Activated CD8-positive, alpha-beta memory T cell treated with anti-CD3 and anti-CD28 coated beads for 4 hours (primary cell): ENCODE measurements around the gene SLC24A4.

Source experiments
- DNase-seq, 2 donors: peaks; one replicate each; pipeline ENCODE4 v3.0.0-alpha.2; 2020; ENCODE audit warnings: low read depth in 2 of 2

SLC24A4 gene

DNA sequence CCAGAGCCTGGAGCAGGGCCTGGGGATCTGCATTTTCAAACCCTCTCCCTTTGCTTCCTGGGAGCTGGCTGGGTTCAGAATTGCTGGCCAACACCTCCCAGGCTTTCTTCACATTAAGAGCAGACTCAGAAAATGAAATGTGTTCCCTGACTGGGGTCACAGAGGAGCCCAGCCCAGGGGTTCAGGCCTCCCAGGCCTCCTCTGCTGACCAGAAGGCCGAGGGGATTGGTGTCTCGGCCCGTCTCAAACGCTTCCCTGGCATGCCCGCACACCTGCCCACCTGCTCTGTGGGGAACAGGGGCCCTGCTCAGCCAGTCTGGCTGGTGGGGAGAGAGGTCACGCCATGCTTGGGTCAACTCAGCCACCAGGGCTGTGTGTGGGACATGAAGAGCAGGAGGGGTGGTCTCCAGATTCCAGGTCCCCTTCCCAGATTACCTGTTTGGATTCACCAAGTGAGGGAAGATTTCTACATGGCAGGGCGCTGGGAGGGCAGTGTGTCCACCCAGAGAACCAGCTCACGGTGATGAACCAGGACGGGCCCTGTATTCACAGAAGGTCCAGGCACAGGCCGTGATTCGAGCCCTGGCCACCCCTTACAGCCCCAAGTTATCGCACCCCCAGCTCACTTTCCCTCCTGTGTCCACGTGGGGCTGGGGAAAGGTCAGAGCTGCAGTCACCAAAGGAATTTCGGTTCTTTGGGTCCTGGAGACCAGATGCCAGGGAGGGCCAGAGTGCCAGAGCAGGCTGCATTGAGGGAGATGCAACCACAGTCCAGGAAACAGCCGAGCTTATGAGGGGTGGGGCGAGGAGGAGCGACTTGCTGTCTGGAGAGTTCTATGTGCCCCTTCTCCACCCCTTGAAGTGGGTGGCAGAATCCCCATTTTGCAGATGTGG lies 135.4 kb downstream of the SLC24A4 start:
- DNase-seq, result no peak

DNA sequence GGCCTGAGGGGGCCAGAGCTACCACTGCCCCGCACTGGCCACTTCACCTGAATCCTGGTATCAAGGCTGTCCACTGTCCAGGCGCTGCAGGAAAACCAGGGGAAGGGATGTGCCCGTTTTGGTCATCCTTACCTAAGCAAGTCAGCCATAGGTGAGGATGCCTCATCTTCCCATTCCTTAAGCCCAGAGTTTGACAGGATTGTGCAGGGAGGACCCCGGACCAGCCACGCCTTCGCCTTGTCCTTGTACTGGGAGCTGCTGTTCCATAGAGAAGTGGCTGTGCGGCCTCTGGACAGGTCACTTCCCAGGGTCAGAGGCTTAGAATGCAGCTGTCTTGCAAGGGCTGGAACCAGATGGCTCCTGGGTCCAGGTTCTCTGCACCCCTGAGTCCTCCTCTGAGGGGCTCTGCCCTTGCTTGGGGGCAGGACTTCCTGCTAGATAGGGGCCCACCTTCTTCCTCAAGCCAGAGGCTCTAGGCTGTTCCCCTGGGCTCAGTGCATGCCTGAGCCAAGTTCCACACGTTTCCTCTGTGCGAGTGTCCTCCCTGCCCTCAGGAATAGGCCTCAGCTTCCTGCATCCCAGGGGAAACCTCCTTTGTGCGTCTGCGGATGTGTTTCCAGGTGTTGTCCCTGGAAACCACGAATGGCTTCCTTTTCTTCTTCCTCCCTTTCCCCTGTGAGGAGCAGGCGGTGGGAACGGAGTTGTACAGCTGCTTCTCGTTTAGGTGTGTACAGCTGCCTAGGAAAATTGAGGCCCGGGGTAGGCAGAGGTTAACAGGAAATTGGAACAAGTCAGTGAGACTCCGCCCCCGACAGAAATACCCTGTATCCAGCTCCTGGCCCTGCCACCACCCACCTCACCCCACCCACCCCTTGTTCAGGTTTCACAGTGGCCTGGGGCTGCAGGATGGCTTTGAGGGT lies 136.3 kb downstream of the SLC24A4 start:
- DNase-seq, result no peak

DNA sequence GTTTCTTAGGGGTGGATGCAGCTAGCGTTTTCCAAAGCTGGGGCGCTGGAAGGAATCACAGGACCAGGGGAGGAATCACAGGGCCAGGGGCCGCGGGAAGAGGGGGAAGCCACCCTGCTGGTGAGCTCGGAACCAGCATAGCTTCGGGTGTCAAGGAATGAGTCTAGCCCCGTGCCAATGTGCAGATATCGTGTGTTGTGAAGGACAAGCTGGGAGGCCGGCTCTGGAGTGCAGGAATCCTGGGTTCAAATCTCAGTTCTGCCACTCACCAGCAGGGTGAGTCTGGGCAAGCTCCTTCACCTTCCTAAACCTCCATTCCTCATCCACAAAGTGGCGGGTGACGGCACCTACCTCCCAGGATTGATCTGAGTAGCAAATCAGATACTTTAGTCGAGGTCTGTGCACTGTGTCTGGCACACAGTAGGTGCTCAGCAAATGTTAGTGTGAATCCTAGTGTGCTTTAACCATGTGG lies 137.0 kb downstream of the SLC24A4 start:
- no peak for DNase-seq

DNA sequence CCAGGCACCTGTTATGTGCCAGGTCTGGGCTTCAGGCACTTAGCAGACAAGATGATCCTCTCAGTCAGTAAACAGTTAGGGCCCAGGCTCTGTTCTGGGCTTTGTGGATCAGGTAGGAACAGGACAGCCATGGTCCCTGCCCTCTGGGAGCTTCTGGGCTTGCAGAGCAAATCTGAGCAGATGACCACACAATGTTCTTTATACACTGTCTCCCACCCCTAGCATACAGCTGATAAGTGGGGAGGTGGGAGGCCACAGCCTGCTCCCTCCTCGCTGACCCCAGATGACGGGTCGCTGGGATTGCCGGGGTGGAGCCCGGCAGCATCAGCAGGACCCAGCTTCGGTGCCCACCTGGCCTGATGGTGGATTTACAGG lies 137.6 kb downstream of the SLC24A4 start:
- no peak for DNase-seq

DNA sequence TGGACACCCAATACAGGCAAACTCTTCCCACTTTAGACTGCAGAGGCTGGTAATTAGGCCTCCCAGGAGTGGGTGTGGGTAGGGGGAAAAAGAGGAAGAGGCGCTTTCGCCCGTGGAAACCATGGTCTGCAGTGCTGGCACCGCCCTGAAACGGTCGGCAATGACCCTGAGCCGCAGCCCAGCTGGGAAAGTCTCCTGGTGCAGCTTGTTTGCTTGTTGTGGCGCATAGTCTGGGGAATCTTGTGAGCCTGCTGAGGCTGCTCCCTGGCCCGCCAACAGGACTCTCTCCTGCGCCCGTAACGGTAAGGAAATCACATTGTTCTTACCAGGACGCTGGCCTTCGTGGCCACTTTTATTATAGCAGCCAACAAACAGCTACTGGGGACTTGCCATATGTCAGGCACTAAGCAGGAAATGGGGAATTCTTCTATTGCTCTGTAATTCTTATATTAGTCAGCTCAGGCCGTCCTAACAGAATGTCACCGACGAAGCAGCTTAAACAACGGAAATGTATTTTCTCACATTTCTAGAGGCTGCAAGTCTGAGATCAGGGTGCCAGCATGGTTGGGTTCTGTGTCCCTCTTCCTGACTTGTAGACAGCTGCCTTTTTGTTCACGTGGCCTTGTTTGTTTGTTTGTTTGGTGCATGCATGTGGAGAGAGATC lies 138.1 kb downstream of the SLC24A4 start:
- no peak for DNase-seq

DNA sequence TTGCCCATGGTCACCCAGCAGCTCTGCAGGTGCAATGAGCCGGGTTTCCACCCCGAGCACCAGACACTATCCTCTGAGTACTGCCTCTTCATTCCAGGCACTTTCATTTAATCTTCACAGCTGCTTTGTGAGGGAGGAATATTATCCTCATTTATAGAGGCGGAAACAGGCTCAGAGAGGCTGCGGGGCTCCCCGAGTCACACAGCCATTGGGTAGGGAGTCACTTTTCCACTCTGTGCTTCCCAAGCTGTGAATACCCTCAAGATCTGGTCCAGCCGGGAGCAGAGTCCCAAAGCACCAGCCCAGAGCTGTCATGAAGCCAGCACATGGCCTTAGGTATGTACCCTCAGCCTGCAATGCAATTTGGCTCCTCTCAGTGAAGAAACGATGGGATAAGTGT lies 138.9 kb downstream of the SLC24A4 start:
- DNase-seq, result no peak

DNA sequence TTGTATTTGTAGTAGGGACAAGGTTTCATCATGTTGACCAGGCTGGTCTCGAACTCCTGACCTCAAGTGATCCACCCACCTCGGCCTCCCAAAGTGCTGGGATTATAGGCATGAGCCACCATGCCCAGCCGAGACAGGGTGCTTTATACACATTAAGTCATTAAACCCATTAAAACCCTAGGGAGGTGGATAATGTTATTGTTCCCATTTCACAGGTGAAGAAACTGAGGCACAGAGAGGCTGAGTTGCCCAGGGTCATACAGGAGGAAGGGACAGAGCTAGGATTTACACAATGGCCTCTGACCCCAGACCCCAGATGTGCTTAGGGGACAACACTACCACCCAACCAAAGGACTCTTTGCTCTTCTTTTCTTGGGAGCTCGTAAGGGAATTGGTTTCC lies 139.6 kb downstream of the SLC24A4 start:
- no peak for DNase-seq

DNA sequence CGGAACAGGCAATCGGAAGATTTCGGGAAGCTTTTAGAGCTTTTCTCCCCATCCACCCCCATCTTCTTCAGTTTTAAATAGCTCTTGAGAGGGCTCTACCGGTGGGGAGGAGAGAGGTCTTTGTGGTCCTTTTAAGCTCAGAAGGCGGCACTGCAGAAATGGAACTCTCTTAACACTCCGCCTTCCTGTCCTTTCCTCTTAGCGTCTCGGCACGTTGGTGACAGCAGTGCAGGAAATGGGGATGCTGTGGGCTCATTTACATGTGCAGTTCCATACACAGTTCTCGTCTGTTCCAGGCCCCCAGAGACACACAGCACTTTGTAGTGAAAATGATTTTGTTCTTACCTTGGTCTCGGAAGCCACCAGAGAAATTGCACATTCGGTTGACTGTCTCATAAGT lies 140.2 kb downstream of the SLC24A4 start:
- no peak for DNase-seq

DNA sequence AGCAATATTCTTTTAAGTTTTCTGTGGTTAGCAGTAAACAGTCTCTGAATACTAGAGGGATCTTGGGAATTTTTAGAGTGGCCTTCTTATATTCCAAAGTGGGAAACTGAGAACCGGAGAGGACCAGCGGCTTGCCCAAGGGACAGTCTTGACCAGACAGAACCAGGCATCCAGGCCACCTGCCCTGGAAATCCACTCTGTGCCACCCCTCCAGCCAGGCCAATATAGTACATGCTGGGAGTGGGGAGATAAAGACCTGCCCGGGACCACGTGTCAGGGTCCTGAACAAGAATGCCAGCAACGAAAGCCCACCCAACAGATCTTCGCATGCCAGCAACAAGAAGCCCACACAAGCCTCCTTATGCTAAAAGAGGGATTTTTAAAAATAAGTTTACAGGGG lies 141.2 kb downstream of the SLC24A4 start:
- DNase-seq, result no peak

DNA sequence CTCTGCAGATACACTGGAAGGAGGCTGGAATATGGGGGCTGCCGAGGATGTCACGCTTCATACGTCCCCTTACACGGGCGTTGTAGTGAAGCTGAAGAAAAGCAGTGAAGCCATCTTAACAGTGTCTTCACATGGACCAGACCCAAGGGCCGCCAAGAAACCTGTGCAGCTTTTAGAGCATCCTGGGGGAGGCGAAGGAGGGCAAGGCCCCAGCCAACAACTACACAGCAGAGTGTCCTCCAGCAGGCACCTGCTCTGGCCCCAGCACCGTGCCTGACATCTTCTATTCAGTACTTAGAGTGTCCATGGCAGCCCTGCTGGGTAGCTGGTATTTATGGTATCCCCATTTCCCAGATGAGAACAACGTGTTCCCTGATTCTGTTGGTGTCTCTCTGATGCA lies 141.8 kb downstream of the SLC24A4 start:
- no peak for DNase-seq

DNA sequence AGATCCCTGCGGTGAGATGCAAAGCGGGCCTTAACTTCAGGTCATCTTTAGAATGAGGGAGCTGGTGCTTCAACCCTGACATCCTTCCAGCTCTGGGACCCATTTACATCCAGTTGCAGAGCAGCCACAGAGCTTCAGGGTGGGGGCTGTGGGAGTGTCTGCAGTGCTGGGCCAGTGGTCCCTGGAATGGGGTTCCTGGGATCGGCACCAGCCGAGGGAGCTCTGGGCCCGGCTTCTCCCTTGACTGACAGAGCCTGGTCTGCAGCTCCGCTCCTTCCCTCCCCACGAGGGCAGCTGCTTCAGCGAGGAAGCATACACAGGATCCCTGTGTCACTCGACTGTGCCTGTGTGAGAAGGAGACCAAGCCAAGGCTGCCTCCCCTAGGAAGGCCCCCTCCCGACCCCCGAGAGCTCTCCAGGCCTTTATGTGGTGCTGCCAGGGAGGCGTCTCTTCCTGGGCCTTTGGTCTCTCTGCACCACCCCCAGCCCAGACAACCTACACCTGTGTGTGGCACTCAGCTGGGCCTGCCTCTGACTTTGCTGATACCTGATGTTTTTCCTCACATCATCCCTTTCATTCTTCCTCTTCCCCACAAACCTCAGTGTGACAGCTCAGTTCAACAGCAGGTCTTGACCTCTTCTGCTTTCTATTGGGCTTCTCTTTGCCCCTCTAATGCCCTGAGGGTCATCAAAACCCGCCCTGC lies 142.5 kb downstream of the SLC24A4 start:
- DNase-seq, result no peak

DNA sequence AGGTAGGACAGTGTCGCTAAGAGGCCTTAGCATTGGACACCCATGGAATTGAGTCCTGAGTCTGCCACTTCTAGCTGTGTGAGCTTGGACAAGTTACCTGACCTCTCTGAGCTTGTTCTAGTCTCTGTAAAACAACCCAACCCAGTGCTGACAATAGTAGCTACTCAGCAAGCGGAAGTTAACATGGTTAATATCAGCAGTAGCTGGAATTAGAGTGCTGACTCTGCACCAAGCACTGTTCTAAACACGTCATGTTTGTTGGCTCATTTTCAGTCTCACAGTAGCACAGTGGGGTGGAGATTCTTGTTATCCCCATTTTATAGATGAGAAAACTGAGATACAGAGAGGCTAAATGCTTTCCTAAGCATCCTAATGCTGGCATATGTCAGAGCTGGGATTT lies 143.1 kb downstream of the SLC24A4 start:
- no peak for DNase-seq

DNA sequence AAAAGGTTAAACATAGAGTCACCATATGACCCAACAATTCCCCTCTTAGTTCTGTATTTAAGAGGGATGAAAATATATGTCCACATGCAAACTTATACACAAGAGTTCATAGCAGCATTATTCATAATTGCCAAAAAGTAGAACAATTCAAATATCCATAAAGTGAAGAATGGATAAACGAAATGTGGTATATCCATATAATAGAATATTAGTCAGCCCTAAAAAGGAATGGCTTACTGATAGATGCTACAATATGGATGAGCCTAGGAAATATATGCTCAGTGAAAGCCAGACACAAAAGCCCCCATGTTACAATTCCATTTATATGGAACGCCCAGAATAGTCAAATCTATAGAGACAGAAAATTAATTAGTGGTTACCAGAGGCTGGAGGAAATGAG lies 146.6 kb downstream of the SLC24A4 start:
- DNase-seq, result no peak

DNA sequence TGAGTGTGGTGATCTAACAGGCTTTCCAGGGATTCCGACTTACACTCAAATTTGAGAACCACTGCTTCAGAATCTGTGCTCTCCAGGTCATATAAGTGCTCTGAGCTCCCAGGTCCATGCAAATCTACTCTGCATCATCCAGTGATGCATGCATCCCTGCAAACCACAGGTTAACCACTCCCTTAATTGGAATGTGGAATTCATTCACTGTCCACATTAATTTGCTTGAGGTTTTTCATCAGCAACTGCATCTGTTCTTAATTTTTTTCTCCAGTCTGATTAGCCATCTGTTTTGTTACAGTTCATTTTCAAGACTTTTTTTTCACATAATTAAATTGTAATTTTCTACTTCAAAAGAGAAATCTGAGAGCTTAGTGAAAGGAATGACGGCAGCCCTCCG lies 147.2 kb downstream of the SLC24A4 start:
- DNase-seq, result no peak

DNA sequence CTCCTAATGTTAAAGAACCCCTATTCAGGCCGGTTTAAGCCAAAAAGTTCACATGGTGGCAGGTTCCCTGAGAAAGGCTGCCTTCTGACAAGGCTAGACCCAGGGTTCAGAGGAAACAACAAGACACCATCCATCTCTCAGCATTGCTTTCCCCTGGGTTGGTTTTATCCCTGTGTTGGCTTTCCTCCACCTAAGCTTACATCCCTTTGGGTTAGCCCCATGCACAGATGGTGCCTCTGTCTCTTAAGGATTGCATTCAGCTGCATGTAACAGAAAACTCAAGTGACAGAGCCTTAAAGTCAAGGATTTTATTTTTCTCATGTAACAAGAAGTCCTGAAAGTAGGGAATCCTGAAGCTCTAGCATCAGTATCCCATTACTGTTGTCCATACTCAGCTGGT lies 147.8 kb downstream of the SLC24A4 start:
- no peak for DNase-seq

DNA sequence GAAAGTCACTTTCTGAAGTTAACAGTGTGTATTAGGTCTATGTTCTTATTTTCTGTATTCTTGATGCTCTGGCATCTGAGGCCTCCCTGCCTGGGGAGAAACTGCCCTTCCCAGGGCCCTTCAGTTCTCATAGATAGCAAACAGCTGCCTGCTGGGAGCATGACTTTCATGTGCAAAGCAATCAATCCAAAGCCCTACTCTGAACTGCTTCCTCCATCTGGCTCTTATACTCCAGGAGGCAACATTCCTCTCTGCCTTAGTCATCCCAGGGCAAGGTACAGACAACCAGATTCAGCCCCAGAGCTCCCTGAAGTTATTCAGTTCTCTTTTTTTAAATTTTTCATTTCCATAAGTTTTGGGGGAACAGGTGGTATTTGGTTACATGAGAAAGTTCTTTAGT lies 149.0 kb downstream of the SLC24A4 start:
- no peak for DNase-seq

DNA sequence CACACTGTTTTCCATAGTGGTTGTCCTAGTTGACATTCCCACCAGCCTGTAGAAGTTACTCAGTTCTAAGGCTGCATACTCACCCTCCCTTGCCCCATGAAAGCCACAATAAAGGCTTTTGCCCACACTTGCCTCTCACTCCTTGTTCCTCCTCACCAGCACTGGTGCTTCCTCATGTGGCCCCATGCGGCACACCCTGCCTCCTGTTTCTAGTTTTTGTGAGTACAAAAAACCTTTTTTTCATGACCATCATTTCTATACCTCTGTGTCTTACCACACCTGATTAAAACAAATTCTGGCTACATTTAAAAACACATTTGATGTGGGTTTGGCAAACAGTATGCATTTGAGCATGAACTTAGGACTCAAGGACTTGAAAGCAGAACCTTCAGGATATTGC lies 149.9 kb downstream of the SLC24A4 start:
- no peak for DNase-seq

DNA sequence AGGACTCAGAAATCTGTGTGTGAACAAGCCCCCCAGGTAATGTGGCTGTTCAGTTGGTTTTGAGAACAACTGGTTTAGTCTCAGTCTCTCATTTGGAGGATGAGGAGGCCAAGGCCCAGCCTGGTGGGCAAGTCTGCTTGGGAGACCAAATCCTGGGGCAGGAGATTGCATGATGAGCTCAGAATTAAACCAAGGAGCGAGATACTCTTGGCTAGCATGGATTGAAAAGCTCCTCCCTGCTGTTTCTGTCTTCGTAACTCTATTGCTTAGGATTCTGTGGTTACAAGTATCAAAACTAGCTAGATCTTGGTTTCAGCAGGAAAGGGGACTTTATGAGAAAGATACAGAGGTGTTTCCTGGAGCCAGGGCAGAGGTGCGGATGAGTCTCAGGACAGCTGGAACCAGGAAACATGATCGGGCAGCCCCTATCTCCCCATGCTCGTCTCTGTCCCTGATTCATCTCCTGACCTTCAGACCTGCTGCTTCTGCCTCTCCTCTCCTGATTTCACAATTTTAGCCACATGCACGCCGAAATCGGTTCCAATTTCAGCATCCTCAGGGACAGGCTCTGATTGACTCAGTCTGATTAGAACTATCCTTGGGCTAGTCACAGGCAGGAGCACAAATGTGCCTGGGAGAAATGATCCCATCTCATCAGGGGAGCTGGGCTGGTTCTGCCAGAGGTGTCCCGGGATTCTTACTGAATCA lies 150.4 kb downstream of the SLC24A4 start:
- DNase-seq, result no peak

DNA sequence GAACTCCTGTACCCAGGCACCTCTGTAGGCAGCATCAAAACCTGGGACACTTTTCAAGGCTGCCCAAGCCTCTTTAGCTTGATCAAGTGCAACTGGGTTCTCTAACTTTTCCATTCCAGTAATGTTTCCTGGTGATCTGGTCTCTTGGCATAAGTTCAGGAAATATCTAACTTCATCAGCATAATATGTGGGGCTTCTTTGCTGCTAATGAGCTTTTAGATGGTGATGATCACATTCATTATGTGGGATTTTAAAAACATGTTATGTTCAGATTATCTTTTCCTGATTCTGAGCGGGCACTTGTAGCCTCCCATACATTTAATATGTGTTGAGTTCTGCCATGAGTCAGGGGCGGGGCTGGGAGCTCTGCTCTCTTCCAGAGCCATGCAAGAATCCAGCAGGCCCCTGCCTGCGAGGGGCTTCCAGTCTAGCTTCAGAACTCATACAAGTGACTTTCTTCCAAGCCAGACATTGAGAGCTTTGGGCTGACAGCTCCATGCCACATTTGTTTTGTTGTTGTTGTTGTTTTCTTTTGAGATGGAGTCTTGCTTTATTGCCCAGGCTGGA lies 151.1 kb downstream of the SLC24A4 start:
- no peak for DNase-seq

DNA sequence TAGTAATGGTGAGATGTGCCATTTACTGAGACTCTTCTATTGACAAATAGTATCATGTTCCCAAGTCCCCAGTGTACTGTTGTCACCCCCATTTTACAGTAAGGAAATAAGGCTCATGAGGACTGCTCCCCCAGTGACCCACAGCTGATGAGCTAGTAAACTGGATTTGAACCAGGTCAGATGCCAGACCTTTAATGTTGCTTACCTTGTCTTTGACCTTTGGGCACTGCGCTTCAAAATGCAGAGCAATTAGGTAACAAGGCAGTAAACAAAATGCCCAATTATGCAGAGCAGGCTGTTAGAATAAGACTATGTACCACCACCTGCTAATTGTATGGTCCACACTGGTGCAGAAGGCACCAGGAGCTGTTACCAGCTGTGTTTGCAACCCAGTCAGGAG lies 152.1 kb downstream of the SLC24A4 start:
- no peak for DNase-seq
